ENCODE results near the gene DPH2. TPM values are rescaled to one million over a fixed set of nuclear protein-coding genes. Genes with fewer than 3 reads are reported as not detected.

DPH2 gene
- total RNA-seq, 1 donor from 2014 or later: 31.9 TPM

- no peak overlapping the region for H3K4me3 ChIP-seq (ENCODE audit: low read depth, low read length)
- no peak for DNase-seq (ENCODE audit: low read depth)
- no peaks in the 10 kb centered on the region for H3K27me3 ChIP-seq (ENCODE audit: control insufficient read depth, insufficient read depth, low read length)
- no peak for TF ChIP-seq CTCF (IDR thresholded peaks at IDR 0.05; ENCODE audit: insufficient read depth, low read length, severe bottlenecking)
- peaks cover 9% of the 10 kb centered on the region for H3K36me3 ChIP-seq (ENCODE audit: control insufficient read depth, insufficient read depth, low read length)
- no peak for FAIRE-seq
Measured at GRCh38 chr1:44012941-44013609, 43.3 kb downstream of the DPH2 start.

GRCh38 chr1:44013949-44014348, 44.1 kb downstream of the DPH2 start:
- FAIRE-seq: no peak

GRCh38 chr1:44014365-44015104, 44.7 kb downstream of the DPH2 start:
- Histone ChIP-seq H3K36me3 (ENCODE audit: control insufficient read depth, insufficient read depth, low read length) (peaks cover 11% of the 10 kb centered on the region), H3K4me3 (ENCODE audit: low read depth, low read length) (no peak overlapping the region), H3K27me3 (ENCODE audit: control insufficient read depth, insufficient read depth, low read length) (no peaks in the 10 kb centered on the region)
- DNase-seq (ENCODE audit: low read depth) (no peak), FAIRE-seq (no peak)
- no peak for TF ChIP-seq CTCF (IDR thresholded peaks at IDR 0.05; ENCODE audit: insufficient read depth, low read length, severe bottlenecking)

More at GRCh38 chr1:44013949-44014348, 44.1 kb downstream of the DPH2 start:
- no peak for TF ChIP-seq CTCF (IDR thresholded peaks at IDR 0.05; ENCODE audit: insufficient read depth, low read length, severe bottlenecking)
- peaks cover 9% of the 10 kb centered on the region for H3K36me3 ChIP-seq (ENCODE audit: control insufficient read depth, insufficient read depth, low read length)
- no peak overlapping the region for H3K4me3 ChIP-seq (ENCODE audit: low read depth, low read length)
- no peak for DNase-seq (ENCODE audit: low read depth)
- H3K27me3 ChIP-seq (ENCODE audit: control insufficient read depth, insufficient read depth, low read length): no peaks in the 10 kb centered on the region

GRCh38 chr1:44015206-44015605, 45.4 kb downstream of the DPH2 start:
- H3K36me3 ChIP-seq (ENCODE audit: control insufficient read depth, insufficient read depth, low read length): peaks cover 9% of the 10 kb centered on the region
- H3K4me3 ChIP-seq (ENCODE audit: low read depth, low read length): no peak overlapping the region
- DNase-seq (ENCODE audit: low read depth) (no peak), FAIRE-seq (no peak)
- no peak for TF ChIP-seq CTCF (IDR thresholded peaks at IDR 0.05; ENCODE audit: insufficient read depth, low read length, severe bottlenecking)
- H3K27me3 ChIP-seq (ENCODE audit: control insufficient read depth, insufficient read depth, low read length): no peaks in the 10 kb centered on the region

- TF ChIP-seq CTCF (IDR thresholded peaks at IDR 0.05; ENCODE audit: insufficient read depth, low read length, severe bottlenecking): no peak
- no peak overlapping the region for H3K4me3 ChIP-seq (ENCODE audit: low read depth, low read length)
- H3K36me3 ChIP-seq (ENCODE audit: control insufficient read depth, insufficient read depth, low read length): peaks cover 10% of the 10 kb centered on the region
- no peaks in the 10 kb centered on the region for H3K27me3 ChIP-seq (ENCODE audit: control insufficient read depth, insufficient read depth, low read length)
- DNase-seq (ENCODE audit: low read depth): no peak
- FAIRE-seq: no peak
Measured at GRCh38 chr1:44016041-44016889, 46.5 kb downstream of the DPH2 start.
